OCI-LY7 (cell line): ENCODE results near the gene CTBP2. TPM values are rescaled to one million over a fixed set of nuclear protein-coding genes. Genes with fewer than 3 reads are reported as not detected.

Experiments
- BruUV-seq: library from RNA; stranded (reverse); fragments of 400-500 nt; replicated peaks from 2 replicates; lab custom pipeline; 2021; lab: Mats Ljungman, UMichigan
- CTCF ChIA-PET: fragments of 300-600 bp; sonication (Branson Sonifier 250); formaldehyde crosslinking; loops from one replicate; lab custom pipeline; 2022; ENCODE audit warnings: antibody characterized with exemption; ENCODE audit not compliant: unreplicated experiment; lab: Charles Lee
- POLR2A ChIA-PET: fragments of 300-600 bp; sonication (Branson Sonifier 250); formaldehyde crosslinking; loops from one replicate; lab custom pipeline; 2022; ENCODE audit warnings: antibody characterized with exemption; lab: Charles Lee
- DNase-seq: peaks from one replicate; pipeline ENCODE4 v3.0.0-alpha.2; 2015; ENCODE audit warnings: low spot score
- H2AFZ ChIP-seq: fragments of 200-600 bp; sonication (generic), shearing (Covaris generic); 2 replicates; pipeline ENCODE4 v1.6.1; 2014; ENCODE audit warnings: mild to moderate bottlenecking, antibody characterized with exemption, low read length, moderate library complexity
- H3K27ac ChIP-seq: fragments of 200-600 bp; sonication (generic); 2 replicates; pipeline ENCODE4 v1.5.1; 2014; ENCODE audit warnings: mixed run types, low read depth, mild to moderate bottlenecking, moderate library complexity, low read length, inconsistent platforms; ENCODE audit not compliant: poor library complexity, severe bottlenecking
- H3K36me3 ChIP-seq: fragments of 200-600 bp; sonication (generic); 2 replicates; pipeline ENCODE4 v1.6.1; 2014; ENCODE audit warnings: mild to moderate bottlenecking, antibody characterized with exemption, low read length, moderate library complexity, mixed read lengths; ENCODE audit not compliant: insufficient read depth
- H3K4me1 ChIP-seq: fragments of 200-600 bp; sonication (generic); 2 replicates; pipeline ENCODE4 v1.5.1; 2014; ENCODE audit warnings: mild to moderate bottlenecking, low read length; ENCODE audit not compliant: insufficient read depth, poor library complexity, severe bottlenecking
- H3K4me2 ChIP-seq: fragments of 200-600 bp; sonication (generic); 2 replicates; pipeline ENCODE4 v1.6.1; 2014; ENCODE audit warnings: mild to moderate bottlenecking, low read length
- H3K4me3 ChIP-seq: fragments of 200-600 bp; sonication (generic); 2 replicates; pipeline ENCODE4 v1.5.1; 2014; ENCODE audit warnings: mild to moderate bottlenecking, low read depth, low read length; ENCODE audit not compliant: poor library complexity, severe bottlenecking
- H3K79me2 ChIP-seq: fragments of 200-600 bp; sonication (generic); 2 replicates; pipeline ENCODE4 v1.6.1; 2016; ENCODE audit warnings: low read depth, mild to moderate bottlenecking, low read length, moderate library complexity, mixed read lengths; ENCODE audit not compliant: insufficient read depth
- H3K9me2 ChIP-seq: fragments of 200-600 bp; sonication (generic); 2 replicates; pipeline ENCODE4 v1.6.1; 2016; ENCODE audit warnings: mild to moderate bottlenecking, low read length, mixed read lengths; ENCODE audit not compliant: insufficient read depth
- H3K9me3 ChIP-seq: fragments of 200-600 bp; sonication (generic); 2 replicates; pipeline ENCODE4 v1.6.1; 2014; ENCODE audit warnings: mild to moderate bottlenecking, mixed run types, low read length, mixed read lengths
- H4K20me1 ChIP-seq: fragments of 200-600 bp; sonication (generic); 2 replicates; pipeline ENCODE4 v1.6.1; 2014; ENCODE audit warnings: mild to moderate bottlenecking, antibody characterized with exemption, low read length, moderate library complexity, mixed read lengths; ENCODE audit not compliant: insufficient read depth
- EZH2phosphoT487 ChIP-seq: fragments of 200-600 bp; sonication (generic); IDR thresholded peaks from 2 replicates; pipeline ENCODE4 v1.6.1; 2018; ENCODE audit warnings: low read depth, borderline replicate concordance, mild to moderate bottlenecking, mixed run types, antibody characterized with exemption, low read length, moderate library complexity, mixed read lengths
- intact Hi-C: fragments of 100-400 bp; cut with micrococcal nuclease; formaldehyde crosslinking; loops from one replicate; pipeline ENCODE4 v1.10.0; 2022; ENCODE audit not compliant: unreplicated experiment
- total RNA-seq, 2 experiments: library from RNA; depleted of rRNA in 1 of 2; stranded (reverse); fragments of >200 nt in 1 of 2; shearing (Covaris generic) in 1 of 2; gene quantifications; 2 replicates each; pipeline ENCODE4 v1.2.3, GENCODE V29; 2014 to 2022
- TF ChIP-seq, protein P1 (sequence below): fragments of 200-600 bp; sonication (generic); conservative IDR thresholded peaks from 2 replicates; pipeline ENCODE4 v1.5.1; 2014; ENCODE audit warnings: mild to moderate bottlenecking, antibody characterized with exemption, low read length, moderate library complexity, mixed read lengths

CTBP2 gene
- total RNA-seq, 2 experiments from 2014 or later, result not detected

- H2AFZ ChIP-seq, result no peak overlapping the region
- ChIA-PET CTCF (no interaction called here), POLR2A (interaction anchor here (0.6 kb wide), 1 partner anchor 44 kb away, joined by 3 read pairs; no protein-coding TSS in a partner anchor)
These were observed 162.4 kb downstream of the CTBP2 start for GRCh38 chr10:124997771-124998623.

DNA sequence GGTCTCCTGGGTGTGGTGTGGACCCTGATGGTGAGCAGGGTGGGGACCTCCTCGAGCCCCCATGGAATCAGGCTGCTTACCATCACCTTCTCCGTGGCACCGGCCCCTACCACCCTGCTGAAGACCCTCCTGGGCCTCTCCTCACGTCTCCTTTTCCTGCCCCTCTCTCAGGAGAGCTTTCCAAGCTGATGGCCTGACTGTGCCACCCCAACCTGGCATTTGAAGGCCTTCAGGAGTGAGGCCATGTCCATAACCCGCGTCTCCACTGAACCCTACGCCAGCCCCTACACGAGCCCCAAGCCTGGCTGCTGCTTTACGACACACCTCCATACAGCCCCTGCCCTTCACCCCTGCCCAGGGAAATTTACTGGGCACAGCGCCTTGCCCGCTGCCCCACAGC, 163.1 kb downstream of the CTBP2 start:
- intact Hi-C loops, result no loop called here
- H3K9me2 ChIP-seq, result no peaks in the 10 kb centered on the region
- H3K4me1 ChIP-seq, result no peaks in the 10 kb centered on the region
- no peaks in the 10 kb centered on the region for H3K9me3 ChIP-seq
- H3K4me3 ChIP-seq, result no peak overlapping the region
- no peaks in the 10 kb centered on the region for H3K79me2 ChIP-seq
- ChIA-PET POLR2A (no interaction called here), CTCF (no interaction called here)
- no peak for DNase-seq
- no peaks in the 10 kb centered on the region for H3K36me3 ChIP-seq
- no peak overlapping the region for H3K27ac ChIP-seq
- TF ChIP-seq EZH2phosphoT487, result no peak
- TF ChIP-seq, protein P1, sequence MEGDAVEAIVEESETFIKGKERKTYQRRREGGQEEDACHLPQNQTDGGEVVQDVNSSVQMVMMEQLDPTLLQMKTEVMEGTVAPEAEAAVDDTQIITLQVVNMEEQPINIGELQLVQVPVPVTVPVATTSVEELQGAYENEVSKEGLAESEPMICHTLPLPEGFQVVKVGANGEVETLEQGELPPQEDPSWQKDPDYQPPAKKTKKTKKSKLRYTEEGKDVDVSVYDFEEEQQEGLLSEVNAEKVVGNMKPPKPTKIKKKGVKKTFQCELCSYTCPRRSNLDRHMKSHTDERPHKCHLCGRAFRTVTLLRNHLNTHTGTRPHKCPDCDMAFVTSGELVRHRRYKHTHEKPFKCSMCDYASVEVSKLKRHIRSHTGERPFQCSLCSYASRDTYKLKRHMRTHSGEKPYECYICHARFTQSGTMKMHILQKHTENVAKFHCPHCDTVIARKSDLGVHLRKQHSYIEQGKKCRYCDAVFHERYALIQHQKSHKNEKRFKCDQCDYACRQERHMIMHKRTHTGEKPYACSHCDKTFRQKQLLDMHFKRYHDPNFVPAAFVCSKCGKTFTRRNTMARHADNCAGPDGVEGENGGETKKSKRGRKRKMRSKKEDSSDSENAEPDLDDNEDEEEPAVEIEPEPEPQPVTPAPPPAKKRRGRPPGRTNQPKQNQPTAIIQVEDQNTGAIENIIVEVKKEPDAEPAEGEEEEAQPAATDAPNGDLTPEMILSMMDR, result no peak
- no peak overlapping the region for H3K4me2 ChIP-seq
- no peaks in the 10 kb centered on the region for H4K20me1 ChIP-seq
- no TSS peak for BruUV-seq
- H2AFZ ChIP-seq, result no peak overlapping the region

More at GRCh38 chr10:124997771-124998623, 162.4 kb downstream of the CTBP2 start:
- Histone ChIP-seq H4K20me1 (no peaks in the 10 kb centered on the region), H3K27ac (no peak overlapping the region), H3K4me3 (no peak overlapping the region), H3K36me3 (no peaks in the 10 kb centered on the region), H3K9me3 (no peaks in the 10 kb centered on the region), H3K9me2 (no peaks in the 10 kb centered on the region), H3K4me2 (no peak overlapping the region), H3K4me1 (no peaks in the 10 kb centered on the region), H3K79me2 (no peaks in the 10 kb centered on the region)
- BruUV-seq, result no TSS peak
- intact Hi-C loops, result no loop called here
- TF ChIP-seq, protein P1, result no peak
- no peak for TF ChIP-seq EZH2phosphoT487
- no peak for DNase-seq

DNA sequence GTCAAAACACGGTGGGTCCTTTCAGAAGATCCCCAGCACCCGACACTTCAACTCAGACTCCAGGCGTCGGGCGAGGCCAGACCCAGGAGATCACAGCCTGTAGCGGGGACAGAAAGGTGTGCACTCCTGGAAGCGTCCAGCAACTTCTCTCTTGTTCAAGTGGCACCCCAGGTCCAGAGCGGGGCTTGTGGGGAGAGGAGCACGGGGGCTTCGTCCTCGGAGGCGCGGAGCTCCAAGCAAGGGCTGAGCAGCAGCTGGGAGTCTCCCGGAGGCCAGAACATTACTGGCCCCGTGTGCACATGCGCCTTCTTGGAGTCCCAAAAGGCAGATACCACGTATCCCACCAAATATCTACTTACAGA, 163.5 kb downstream of the CTBP2 start:
- ChIA-PET CTCF (no interaction called here), POLR2A (no interaction called here)
- Histone ChIP-seq H3K4me2 (no peak overlapping the region), H3K9me2 (no peaks in the 10 kb centered on the region), H4K20me1 (no peaks in the 10 kb centered on the region), H3K4me3 (no peak overlapping the region), H3K4me1 (no peaks in the 10 kb centered on the region), H2AFZ (no peak overlapping the region), H3K36me3 (no peaks in the 10 kb centered on the region), H3K79me2 (no peaks in the 10 kb centered on the region), H3K27ac (no peak overlapping the region), H3K9me3 (no peaks in the 10 kb centered on the region)
- intact Hi-C loops, result no loop called here
- no peak for DNase-seq
- TF ChIP-seq EZH2phosphoT487, result no peak
- TF ChIP-seq, protein P1, result no peak
- no TSS peak for BruUV-seq
